ENCODE measurements around the gene ABCC3.

ABCC3 gene

DNA sequence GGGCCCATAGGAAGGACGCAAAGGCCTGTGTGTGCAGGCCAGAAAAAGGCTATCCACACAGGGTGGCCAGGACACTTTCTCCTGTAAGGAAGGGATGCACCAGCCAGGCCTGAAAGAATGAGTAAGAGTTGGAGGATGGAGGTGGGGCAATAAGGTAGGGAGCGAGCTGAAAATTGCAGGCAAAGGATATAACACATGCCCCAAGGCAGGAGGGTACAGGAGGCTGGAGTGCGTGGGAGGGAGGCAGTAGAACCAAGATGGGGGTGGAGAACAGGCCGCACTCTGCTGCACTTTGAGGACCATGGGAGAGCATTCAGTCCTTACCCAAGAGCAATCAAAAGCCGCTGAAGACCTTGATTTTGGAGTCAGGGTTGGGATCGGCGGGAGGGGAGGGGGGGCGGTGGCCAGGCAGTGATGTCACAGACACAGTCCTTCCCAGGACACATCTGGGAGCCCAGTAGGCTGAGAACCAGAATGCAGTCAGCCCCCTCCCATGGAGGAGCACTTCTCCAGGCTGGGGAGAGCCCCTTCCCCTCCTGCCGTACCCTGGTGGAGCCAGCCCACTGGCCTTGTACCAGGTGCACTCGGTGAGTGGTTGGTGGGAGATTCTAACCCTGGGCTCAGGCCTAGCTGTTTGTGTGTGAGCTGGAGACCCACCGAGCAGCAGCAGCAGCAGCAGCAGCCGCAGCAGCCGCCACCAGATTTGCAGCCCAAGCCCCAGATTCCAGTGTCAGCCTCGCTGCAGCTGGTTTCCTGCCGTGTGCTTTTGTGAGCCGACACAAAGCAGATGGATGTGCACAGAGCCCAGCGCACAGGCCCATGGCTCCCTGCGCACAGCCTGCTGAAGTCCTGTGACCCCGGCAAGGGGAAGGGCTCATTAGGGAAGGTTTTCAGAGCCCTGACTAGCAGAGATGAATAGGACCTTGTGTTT, 55.5 kb downstream of the ABCC3 start:
- TF ChIP-seq GATA3 (IDR thresholded peaks at IDR 0.05; ENCODE audit: low read depth, low read length) (no peak), GATA2 (IDR thresholded peaks at IDR 0.05; ENCODE audit: low read depth, low read length) (no peak)

GRCh38 chr17:50690887-50691549, 56.3 kb downstream of the ABCC3 start:
- no peak for TF ChIP-seq GATA3 (IDR thresholded peaks at IDR 0.05; ENCODE audit: low read depth, low read length)
- no peak for TF ChIP-seq GATA2 (IDR thresholded peaks at IDR 0.05; ENCODE audit: low read depth, low read length)

GRCh38 chr17:50691550-50692447, 57.1 kb downstream of the ABCC3 start:
- TF ChIP-seq GATA2 (IDR thresholded peaks at IDR 0.05; ENCODE audit: low read depth, low read length) = no peak

DNA sequence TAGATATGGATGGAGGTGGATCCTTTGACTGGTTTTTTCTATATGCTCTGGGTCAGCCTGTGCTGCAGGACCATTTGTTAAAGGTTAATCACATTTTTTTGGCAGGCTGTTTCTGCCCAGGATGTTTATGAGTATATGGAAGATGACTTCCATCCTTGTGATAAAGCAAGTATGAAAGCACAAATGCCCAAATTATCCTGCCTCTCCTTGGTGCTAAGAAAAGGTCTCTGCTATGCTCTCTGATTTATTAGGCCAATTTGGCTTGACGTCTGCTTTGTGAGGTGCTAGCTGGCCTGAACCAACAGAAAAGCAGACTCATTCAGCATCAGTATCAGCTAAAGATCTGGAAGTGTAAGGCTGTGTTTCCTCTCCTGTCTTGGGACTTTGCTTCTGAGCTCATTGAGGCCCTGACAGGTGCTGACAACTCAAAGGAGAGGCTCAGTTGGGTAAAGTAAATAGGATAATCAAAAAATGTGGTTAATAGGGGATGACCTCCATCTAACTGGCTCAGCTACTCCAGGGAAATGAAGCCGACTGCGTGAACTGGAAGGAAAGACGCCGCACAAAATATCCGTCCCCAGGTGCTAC, 57.9 kb downstream of the ABCC3 start:
- TF ChIP-seq GATA2 (IDR thresholded peaks at IDR 0.05; ENCODE audit: low read depth, low read length) = no peak

DNA sequence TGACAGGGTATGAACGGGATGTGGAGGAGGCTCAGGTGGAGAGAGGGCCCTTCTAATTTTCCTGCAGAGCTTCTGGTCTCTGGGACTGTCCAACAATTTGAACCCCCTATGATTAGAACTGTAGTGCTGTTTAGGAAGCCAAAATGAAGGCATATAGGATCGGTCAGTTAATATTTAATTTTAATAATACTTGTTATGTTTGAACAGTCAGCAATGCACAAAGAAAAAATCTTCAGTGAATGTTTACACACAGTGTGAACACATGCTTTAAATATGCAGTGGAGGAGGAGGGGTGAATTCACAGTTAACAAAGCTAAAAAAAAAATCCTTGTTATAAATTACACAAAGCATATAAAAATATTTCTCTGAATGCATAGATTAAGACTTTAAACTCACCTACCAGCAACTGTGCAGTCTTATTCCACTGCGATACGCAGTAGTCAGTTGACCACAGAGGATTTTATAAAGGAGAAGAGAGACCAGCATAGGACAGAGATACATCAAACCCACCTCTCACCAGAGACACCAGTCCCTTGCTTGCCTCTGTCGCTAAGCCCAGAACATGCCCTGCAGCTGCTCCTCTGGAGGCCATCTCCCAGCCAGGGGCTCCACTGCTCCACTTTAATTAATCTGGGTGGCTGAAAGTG, 58.5 kb downstream of the ABCC3 start:
- TF ChIP-seq GATA2 (IDR thresholded peaks at IDR 0.05; ENCODE audit: low read depth, low read length) = no peak
- no peak for TF ChIP-seq GATA3 (IDR thresholded peaks at IDR 0.05; ENCODE audit: low read depth, low read length)

GRCh38 chr17:50696365-50696879, 61.7 kb downstream of the ABCC3 start:
- TF ChIP-seq GATA3 (IDR thresholded peaks at IDR 0.05; ENCODE audit: low read depth, low read length) (no peak), GATA2 (IDR thresholded peaks at IDR 0.05; ENCODE audit: low read depth, low read length) (no peak)

- no peak for TF ChIP-seq GATA2 (IDR thresholded peaks at IDR 0.05; ENCODE audit: low read depth, low read length)
- TF ChIP-seq GATA3 (IDR thresholded peaks at IDR 0.05; ENCODE audit: low read depth, low read length) = no peak
These were observed 62.4 kb downstream of the ABCC3 start for GRCh38 chr17:50697062-50697461.

DNA sequence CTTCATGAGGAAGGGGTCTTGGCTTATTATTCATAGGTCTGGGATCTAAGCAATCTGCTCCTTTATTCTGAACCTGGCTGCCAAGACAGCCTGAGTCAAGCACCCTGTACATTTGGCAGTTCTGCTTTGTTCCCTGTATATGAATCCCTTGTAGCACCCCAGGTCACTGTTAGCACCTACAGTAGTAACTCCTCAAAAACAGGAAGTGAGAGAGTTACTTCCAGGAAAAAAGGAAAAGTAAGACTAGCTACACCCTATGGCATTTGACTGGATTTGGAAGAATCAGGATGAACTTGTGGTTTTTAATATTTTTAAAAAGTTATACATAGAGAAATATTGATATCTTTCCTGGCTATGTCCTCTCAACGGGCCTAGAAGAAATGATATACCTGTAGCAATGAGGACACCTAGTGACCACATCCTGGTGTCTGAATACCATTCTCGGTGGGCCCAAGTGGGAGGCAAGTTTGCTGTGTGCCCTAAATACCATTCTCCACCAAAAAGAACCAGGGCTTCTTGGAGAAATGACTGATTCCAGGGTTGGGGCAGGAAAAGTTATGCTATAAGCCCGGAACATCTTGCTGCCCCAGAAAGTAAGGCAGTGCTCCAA, 63.1 kb downstream of the ABCC3 start:
- TF ChIP-seq GATA3 (IDR thresholded peaks at IDR 0.05; ENCODE audit: low read depth, low read length) = no peak
- TF ChIP-seq GATA2 (IDR thresholded peaks at IDR 0.05; ENCODE audit: low read depth, low read length) = no peak

GRCh38 chr17:50699410-50699809, 64.7 kb downstream of the ABCC3 start:
- no peak for TF ChIP-seq GATA2 (IDR thresholded peaks at IDR 0.05; ENCODE audit: low read depth, low read length)
- TF ChIP-seq GATA3 (IDR thresholded peaks at IDR 0.05; ENCODE audit: low read depth, low read length) = no peak

- TF ChIP-seq GATA2 (IDR thresholded peaks at IDR 0.05; ENCODE audit: low read depth, low read length) (no peak), GATA3 (IDR thresholded peaks at IDR 0.05; ENCODE audit: low read depth, low read length) (no peak)
These were observed 68.5 kb downstream of the ABCC3 start for GRCh38 chr17:50703162-50703561.

- TF ChIP-seq GATA3 (IDR thresholded peaks at IDR 0.05; ENCODE audit: low read depth, low read length) (no peak), GATA2 (IDR thresholded peaks at IDR 0.05; ENCODE audit: low read depth, low read length) (no peak)
These were observed 72.8 kb downstream of the ABCC3 start, which contains the start of gene ANKRD40 for GRCh38 chr17:50707289-50708049. TSS of gene ANKRD40 (minus strand) at chr17:50707914. CDS start at chr17:50707654, 260 bp downstream.
